Measurements from ENCODE around the gene DRD1. TPM values are rescaled to one million over a fixed set of nuclear protein-coding genes. Genes with fewer than 3 reads are reported as not detected.
"Not testable (repeated sequence)": the region's sequence is repeated elsewhere in the genome, so short reads cannot be mapped to it uniquely, and the experiment has no call there.

DRD1 gene
- total RNA-seq, 1 donor from 2014 or later, result not detected

DNA sequence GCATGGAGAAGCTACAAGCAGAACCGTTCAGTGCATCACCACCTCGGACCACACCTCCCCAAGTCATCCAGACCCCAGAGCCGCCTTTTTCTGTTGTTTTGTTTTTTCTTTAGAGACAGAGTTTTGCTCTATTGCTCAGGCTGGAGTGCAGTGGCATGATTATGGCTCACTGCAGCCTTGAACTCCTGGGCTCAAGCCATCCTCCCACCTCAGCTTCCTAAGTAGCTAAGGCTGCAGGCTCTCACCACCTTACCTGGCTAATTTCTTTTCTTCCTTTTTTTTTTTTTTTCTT, 20.9 kb upstream of the DRD1 start:
- Mint-ChIP-seq H3K36me3 (ENCODE audit: low read depth) (no peaks in the 10 kb centered on the region), H3K27me3 (ENCODE audit: low read depth) (peaks cover 5% of the 10 kb centered on the region), H3K27ac (no peak overlapping the region), H3K9me3 (no peaks in the 10 kb centered on the region), H3K4me3 (ENCODE audit: low read depth) (no peak overlapping the region), H3K4me1 (ENCODE audit: low read depth) (peaks cover 15% of the 10 kb centered on the region)
- no peak for DNase-seq (ENCODE audit: low spot score)
- intact Hi-C loops (cut with micrococcal nuclease), result loop anchor here (1.0 kb wide), 1 partner anchor 13 kb away; the partner anchor contains the start of gene SFXN1

DNA sequence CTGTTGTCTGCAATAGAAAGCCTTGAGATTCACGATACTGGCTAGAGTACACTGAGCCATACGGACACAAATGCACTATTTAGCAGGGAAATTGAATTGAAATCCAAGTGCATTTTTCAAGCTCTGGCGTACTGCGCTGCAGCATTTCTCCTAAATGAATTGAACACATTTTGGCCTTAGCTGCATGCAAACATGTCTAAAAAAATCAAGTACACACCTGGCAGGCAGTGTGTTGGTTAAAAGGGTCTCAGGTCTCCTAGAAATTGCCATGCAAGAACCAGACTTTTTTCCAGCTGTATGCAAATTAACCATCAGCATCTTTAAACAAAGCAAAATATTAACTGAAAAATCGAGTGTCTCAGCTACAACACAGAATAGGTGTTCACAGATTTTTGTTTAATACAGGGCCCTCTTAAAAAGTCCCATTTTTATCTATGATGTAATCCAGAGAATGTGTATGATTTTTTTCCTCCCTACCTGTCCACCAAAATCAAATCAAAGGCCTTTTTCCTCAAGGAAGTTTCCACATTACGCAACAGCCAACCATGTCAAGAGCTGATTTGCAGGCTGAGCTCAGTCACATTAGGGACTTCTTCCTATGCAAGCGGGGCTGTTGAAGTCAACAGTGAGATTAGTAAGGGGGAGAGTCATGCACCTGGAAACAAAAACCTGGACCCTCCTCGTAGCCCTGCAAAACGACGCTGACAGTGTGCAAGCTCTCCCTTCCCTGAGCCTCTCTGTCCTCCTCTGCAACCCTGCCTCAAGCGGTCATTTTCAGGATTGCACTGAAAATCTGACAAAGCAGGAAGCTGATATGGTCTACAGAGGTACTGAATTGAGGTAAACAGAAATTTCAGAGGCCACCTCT, 20.3 kb upstream of the DRD1 start:
- no peaks in the 10 kb centered on the region for H3K9me3 Mint-ChIP-seq
- intact Hi-C loops (cut with micrococcal nuclease), result no loop called here
- peaks cover 15% of the 10 kb centered on the region for H3K4me1 Mint-ChIP-seq (ENCODE audit: low read depth)
- DNase-seq (ENCODE audit: low spot score), result peak; percentile 63
- H3K36me3 Mint-ChIP-seq (ENCODE audit: low read depth), result no peaks in the 10 kb centered on the region
- H3K4me3 Mint-ChIP-seq (ENCODE audit: low read depth), result no peak overlapping the region
- H3K27ac Mint-ChIP-seq, result no peak overlapping the region
- H3K27me3 Mint-ChIP-seq (ENCODE audit: low read depth), result peaks cover 5% of the 10 kb centered on the region

DNA sequence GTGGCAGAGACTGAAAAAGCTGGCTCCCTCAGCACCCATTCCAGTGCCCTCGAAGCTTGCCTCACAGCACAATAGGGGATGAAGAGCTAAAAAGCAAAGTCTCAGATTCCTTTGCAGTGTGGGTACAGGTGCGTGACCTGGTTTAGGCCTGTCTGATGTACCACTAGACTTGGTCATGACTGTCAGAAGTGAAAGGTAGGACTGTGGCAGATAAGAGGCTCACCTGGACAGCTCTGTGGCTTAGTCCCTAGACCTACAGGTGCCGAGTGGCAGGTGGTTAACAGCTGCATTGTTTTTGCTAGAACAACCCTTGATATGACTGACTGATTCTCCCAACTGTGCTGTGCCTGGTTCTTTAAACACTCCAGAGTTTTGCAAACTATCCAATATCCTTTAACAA, 19.7 kb upstream of the DRD1 start:
- Mint-ChIP-seq H3K27ac (no peak overlapping the region), H3K4me1 (ENCODE audit: low read depth) (peaks cover 18% of the 10 kb centered on the region), H3K4me3 (ENCODE audit: low read depth) (no peak overlapping the region), H3K27me3 (ENCODE audit: low read depth) (peaks cover 10% of the 10 kb centered on the region), H3K9me3 (no peaks in the 10 kb centered on the region), H3K36me3 (ENCODE audit: low read depth) (no peaks in the 10 kb centered on the region)
- intact Hi-C loops (cut with micrococcal nuclease), result no loop called here
- DNase-seq (ENCODE audit: low spot score), result no peak

DNA sequence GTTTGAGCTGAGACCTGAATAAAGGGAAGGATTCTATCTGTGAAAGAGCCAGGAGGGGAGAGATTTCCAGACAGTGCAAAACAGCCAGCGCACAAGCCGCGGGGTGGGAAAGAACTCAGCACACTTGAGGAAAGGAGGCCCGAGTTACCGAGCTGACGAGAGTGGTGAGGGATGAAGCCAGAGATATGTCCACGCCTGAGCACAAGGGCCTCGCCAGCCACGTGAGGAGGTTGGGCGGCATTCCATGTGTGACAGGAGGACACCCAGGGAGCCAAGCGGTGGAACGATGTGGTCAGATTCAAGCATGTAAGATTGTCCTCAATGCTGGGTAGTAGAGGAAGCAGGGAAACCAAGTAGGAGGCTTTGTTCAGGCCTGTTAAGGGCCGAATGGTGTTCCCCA, 17.4 kb upstream of the DRD1 start:
- Mint-ChIP-seq H3K27ac (no peak overlapping the region), H3K36me3 (ENCODE audit: low read depth) (no peaks in the 10 kb centered on the region), H3K27me3 (ENCODE audit: low read depth) (peaks cover 13% of the 10 kb centered on the region), H3K4me1 (ENCODE audit: low read depth) (peaks cover 24% of the 10 kb centered on the region), H3K9me3 (no peaks in the 10 kb centered on the region), H3K4me3 (ENCODE audit: low read depth) (no peak overlapping the region)
- intact Hi-C loops (cut with micrococcal nuclease), result no loop called here
- no peak for DNase-seq (ENCODE audit: low spot score)

DNA sequence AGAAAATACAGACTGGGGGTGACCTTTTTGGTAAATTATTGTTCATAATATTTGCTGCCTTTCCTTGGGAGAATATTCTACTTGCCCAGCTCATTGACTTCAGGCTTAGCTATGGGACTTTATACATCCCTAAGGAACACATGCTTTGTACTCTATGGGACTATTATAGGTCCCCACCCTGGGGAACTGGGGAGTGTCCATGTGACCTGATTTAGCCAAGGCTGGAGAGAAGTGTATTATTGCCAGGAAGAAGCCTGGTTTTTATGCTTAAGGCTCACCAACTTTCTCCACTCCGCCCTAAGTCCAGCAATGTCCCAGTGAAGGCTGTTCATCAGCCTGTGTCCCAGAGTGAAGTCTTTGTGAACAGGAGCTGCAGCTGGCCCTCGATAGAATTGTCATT, 16.6 kb upstream of the DRD1 start:
- H3K9me3 Mint-ChIP-seq, result no peaks in the 10 kb centered on the region
- no peak overlapping the region for H3K27ac Mint-ChIP-seq
- H3K36me3 Mint-ChIP-seq (ENCODE audit: low read depth), result no peaks in the 10 kb centered on the region
- intact Hi-C loops (cut with micrococcal nuclease), result no loop called here
- H3K4me3 Mint-ChIP-seq (ENCODE audit: low read depth), result no peak overlapping the region
- peaks cover 15% of the 10 kb centered on the region for H3K27me3 Mint-ChIP-seq (ENCODE audit: low read depth)
- DNase-seq (ENCODE audit: low spot score), result no peak
- H3K4me1 Mint-ChIP-seq (ENCODE audit: low read depth), result peaks cover 25% of the 10 kb centered on the region

DNA sequence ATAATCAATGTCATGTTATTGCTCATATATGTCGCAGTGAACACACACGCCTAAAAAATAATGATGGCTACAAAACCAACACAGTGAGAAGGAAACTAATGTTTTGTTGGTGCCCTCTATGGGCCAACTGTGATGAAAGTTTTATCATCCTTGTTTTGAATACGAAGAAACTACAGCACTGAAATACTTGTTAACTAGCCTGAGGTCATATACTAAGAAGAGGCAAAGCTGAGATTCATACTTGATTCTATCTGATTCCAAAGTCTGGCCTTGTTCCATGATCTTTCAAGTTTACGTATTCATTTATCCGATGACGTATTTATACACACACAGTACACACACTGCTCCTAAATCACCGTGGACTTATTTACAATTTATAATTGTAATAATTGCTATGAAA, 16.1 kb upstream of the DRD1 start:
- H3K27me3 Mint-ChIP-seq (ENCODE audit: low read depth), result peaks cover 18% of the 10 kb centered on the region
- DNase-seq (ENCODE audit: low spot score), result no peak
- no peak overlapping the region for H3K27ac Mint-ChIP-seq
- H3K9me3 Mint-ChIP-seq, result no peaks in the 10 kb centered on the region
- H3K4me1 Mint-ChIP-seq (ENCODE audit: low read depth), result peaks cover 25% of the 10 kb centered on the region
- no peak overlapping the region for H3K4me3 Mint-ChIP-seq (ENCODE audit: low read depth)
- intact Hi-C loops (cut with micrococcal nuclease), result no loop called here
- H3K36me3 Mint-ChIP-seq (ENCODE audit: low read depth), result no peaks in the 10 kb centered on the region

DNA sequence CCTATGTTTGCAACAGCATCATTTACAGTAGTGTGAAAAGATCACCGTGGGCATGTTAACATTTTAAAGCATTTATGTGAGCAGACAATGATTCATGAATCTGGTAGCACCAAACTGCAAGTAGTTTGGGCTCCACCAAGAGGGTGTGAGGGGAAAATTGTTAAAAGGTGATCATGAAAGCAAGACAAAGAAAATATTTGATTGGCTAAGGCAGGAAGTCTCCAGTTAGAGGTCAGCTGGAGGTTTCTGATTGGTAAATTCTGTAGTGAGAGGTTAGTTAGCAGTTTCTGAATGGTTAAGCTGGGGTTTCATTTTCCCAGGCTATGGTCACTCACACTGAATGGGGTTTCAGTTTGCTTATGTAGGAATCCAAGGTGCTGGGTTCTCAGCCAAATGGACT, 13.5 kb upstream of the DRD1 start:
- no peak overlapping the region for H3K4me3 Mint-ChIP-seq (ENCODE audit: low read depth)
- intact Hi-C loops (cut with micrococcal nuclease), result loop anchor here (5.0 kb wide), 1 partner anchor 505 kb away; no protein-coding TSS in a partner anchor
- peaks cover 34% of the 10 kb centered on the region for H3K27me3 Mint-ChIP-seq (ENCODE audit: low read depth)
- DNase-seq (ENCODE audit: low spot score), result no peak
- no peaks in the 10 kb centered on the region for H3K36me3 Mint-ChIP-seq (ENCODE audit: low read depth)
- no peaks in the 10 kb centered on the region for H3K9me3 Mint-ChIP-seq
- peaks cover 19% of the 10 kb centered on the region for H3K4me1 Mint-ChIP-seq (ENCODE audit: low read depth)
- no peak overlapping the region for H3K27ac Mint-ChIP-seq

DNA sequence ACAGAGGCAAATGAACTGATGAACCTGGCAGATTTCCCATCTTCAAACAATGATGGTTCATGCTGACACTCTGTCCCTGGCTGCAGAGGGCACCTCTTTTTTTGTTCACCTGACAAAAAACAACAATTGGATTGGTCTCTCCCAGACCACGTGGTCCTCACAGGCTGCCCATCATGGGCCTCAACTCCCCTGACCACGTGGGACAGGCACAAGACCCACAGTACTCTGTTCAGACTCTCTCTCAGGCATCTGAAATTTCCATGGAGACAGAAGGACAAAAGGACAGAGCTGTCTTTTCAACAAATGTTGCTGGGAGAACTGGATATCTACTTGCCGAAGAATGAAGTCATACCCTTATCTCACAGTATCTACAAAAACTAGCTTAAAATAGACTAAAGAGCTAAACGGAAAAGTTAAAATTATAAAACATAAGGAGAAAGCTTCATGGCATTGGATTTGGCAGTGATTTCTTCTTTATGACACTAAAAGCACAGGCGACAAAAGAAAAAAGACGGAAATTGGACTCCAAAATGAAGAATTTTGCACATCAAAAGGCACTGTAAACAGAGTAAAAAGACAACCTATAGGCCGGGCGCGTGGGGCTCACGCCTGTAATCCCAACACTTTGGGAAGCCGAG, 12.2 kb upstream of the DRD1 start:
- DNase-seq (ENCODE audit: low spot score), result no peak
- Mint-ChIP-seq H3K9me3 (no peaks in the 10 kb centered on the region), H3K27ac (no peak overlapping the region), H3K4me3 (ENCODE audit: low read depth) (no peak overlapping the region), H3K36me3 (ENCODE audit: low read depth) (no peaks in the 10 kb centered on the region), H3K27me3 (ENCODE audit: low read depth) (peaks cover 43% of the 10 kb centered on the region), H3K4me1 (ENCODE audit: low read depth) (peaks cover 19% of the 10 kb centered on the region)
- intact Hi-C loops (cut with micrococcal nuclease), result loop anchor here (5.0 kb wide), 1 partner anchor 504 kb away; no protein-coding TSS in a partner anchor

DNA sequence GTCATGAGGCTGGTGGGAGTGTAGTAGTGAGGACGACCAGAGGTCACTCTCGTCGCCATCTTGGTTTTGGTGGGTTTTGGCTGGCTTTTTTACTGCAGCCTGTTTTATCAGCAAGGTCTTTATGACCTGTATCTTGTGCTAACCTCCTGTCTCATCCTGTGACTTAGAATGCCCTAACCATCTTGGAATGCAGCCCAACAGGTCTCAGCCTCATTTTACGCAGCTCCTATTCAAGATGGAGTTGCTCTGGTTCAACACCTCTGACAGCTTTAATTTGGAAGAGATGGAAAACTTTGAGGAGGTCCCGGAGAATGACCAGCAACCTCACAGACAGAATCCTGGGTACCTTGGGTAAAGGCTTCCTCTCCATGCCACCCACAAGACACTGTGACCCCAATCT, 10.4 kb upstream of the DRD1 start:
- intact Hi-C loops (cut with micrococcal nuclease); H3K36me3 Mint-ChIP-seq (ENCODE audit: low read depth); DNase-seq (ENCODE audit: low spot score); H3K9me3 Mint-ChIP-seq; H3K4me3 Mint-ChIP-seq (ENCODE audit: low read depth); H3K27ac Mint-ChIP-seq: not testable (repeated sequence)
- peaks cover 14% of the 10 kb centered on the region for H3K4me1 Mint-ChIP-seq (ENCODE audit: low read depth)
- peaks cover 57% of the 10 kb centered on the region for H3K27me3 Mint-ChIP-seq (ENCODE audit: low read depth)

DNA sequence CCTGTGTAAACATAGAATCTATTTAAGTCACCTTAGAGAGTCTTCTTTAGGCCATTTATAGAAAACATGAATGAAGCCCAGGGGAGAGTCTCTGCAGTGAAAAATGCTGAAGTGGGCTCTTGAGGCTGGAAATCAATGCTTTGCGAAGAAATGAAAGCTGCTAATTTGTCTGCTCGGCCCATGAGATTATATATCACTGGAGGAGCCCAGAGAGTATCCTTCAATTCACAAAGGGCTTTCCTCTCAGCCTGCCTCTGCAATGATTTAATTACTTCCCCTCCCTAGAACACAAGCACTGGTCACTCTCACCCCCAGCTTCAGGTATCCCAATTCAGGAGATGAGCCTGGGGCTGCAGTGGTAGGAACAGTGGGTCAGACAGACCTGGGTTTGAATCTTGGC, 8.2 kb upstream of the DRD1 start:
- H3K36me3 Mint-ChIP-seq (ENCODE audit: low read depth), result no peaks in the 10 kb centered on the region
- no peak overlapping the region for H3K4me3 Mint-ChIP-seq (ENCODE audit: low read depth)
- intact Hi-C loops (cut with micrococcal nuclease), result no loop called here
- H3K27me3 Mint-ChIP-seq (ENCODE audit: low read depth), result peaks cover 64% of the 10 kb centered on the region
- DNase-seq (ENCODE audit: low spot score), result no peak
- peaks cover 6% of the 10 kb centered on the region for H3K4me1 Mint-ChIP-seq (ENCODE audit: low read depth)
- no peak overlapping the region for H3K27ac Mint-ChIP-seq
- H3K9me3 Mint-ChIP-seq, result no peaks in the 10 kb centered on the region

DNA sequence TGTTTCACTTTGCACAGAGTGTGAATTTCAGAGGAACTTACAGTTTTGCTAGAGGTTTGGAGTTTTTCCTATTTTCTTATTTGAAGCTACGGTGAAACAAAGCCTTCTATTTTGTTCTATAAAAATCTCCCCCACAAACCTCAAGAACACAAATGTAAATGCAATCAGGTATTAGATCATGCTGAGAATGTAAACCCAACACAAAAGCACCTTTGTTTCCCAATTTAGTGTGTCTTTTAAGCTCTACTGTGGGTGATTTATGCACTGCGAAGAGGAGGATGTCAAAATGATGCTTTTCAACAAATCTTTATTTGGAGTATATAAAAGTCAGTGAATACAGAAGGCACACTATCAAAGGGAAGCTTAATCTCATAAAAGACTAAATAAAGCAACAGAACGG, 4.3 kb upstream of the DRD1 start:
- H3K4me3 Mint-ChIP-seq (ENCODE audit: low read depth), result no peak overlapping the region
- no peaks in the 10 kb centered on the region for H3K36me3 Mint-ChIP-seq (ENCODE audit: low read depth)
- intact Hi-C loops (cut with micrococcal nuclease), result no loop called here
- no peak overlapping the region for H3K27ac Mint-ChIP-seq
- peaks cover 1% of the 10 kb centered on the region for H3K4me1 Mint-ChIP-seq (ENCODE audit: low read depth)
- H3K27me3 Mint-ChIP-seq (ENCODE audit: low read depth), result peaks cover 66% of the 10 kb centered on the region
- no peaks in the 10 kb centered on the region for H3K9me3 Mint-ChIP-seq
- no peak for DNase-seq (ENCODE audit: low spot score)

DNA sequence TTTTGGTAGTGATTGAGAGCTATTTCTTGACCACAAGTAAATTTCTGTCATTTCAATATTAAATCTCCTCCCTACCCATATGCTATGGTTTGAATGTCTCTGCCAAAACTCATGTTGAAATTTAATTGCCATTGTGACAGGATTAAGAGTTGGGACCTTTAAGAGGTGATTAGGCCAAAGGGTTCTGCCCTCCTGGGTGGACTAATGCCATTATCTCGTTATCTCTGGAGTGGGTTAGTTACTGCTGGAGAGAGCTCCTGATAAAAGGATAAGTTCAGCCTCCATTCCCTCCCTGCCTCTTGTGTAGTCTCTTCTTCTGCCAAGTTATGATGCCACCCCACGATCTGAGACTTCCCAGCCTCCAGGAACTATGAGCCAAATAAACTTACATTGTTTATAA, 3.6 kb upstream of the DRD1 start:
- no peak for DNase-seq (ENCODE audit: low spot score)
- H3K27ac Mint-ChIP-seq, result no peak overlapping the region
- peaks cover 66% of the 10 kb centered on the region for H3K27me3 Mint-ChIP-seq (ENCODE audit: low read depth)
- H3K4me3 Mint-ChIP-seq (ENCODE audit: low read depth), result no peak overlapping the region
- intact Hi-C loops (cut with micrococcal nuclease), result no loop called here
- H3K36me3 Mint-ChIP-seq (ENCODE audit: low read depth), result no peaks in the 10 kb centered on the region
- H3K4me1 Mint-ChIP-seq (ENCODE audit: low read depth), result peaks cover 1% of the 10 kb centered on the region
- no peaks in the 10 kb centered on the region for H3K9me3 Mint-ChIP-seq

DNA sequence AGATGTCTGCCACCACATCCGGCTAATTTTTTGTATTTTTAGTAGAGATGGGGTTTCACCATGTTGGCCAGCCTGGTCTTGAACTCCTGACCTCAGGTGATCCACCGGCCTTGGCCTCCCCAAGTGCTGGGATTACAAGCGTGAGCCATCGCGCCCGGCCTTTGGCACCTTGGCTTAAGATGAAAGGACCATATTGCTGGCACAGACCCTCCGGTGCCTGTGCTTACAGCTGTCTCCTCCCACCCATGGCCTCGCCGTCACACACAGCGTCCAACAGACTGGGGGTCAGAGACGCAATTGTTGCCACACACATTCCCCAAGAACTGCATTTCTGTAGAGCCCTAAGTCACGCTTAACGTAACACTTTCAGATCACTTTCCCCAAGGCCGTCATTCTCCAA, 2.4 kb upstream of the DRD1 start:
- H3K27me3 Mint-ChIP-seq (ENCODE audit: low read depth), result peaks cover 69% of the 10 kb centered on the region
- H3K4me1 Mint-ChIP-seq (ENCODE audit: low read depth); H3K36me3 Mint-ChIP-seq (ENCODE audit: low read depth); H3K4me3 Mint-ChIP-seq (ENCODE audit: low read depth); intact Hi-C loops (cut with micrococcal nuclease); H3K9me3 Mint-ChIP-seq; H3K27ac Mint-ChIP-seq; DNase-seq (ENCODE audit: low spot score): not testable (repeated sequence)
